HFF-Myc (cell line): ENCODE measurements around the gene ZBTB45.
A peak's percentile ranks its signal among the peaks of the same experiment; 100 is the strongest.
"Not testable (repeated sequence)": the region's sequence is repeated elsewhere in the genome, so short reads cannot be mapped to it uniquely, and the experiment has no call there.

Experiments
- DNase-seq: peaks from one replicate; pipeline ENCODE4 v3.0.0-alpha.2; 2011; ENCODE audit warnings: low read depth; ENCODE audit errors: extremely low read depth
- H3K4me3 ChIP-seq: replicated peaks from 2 replicates; pipeline ENCODE4 v1.5.1; 2011; ENCODE audit warnings: low read depth, mild to moderate bottlenecking, control low read depth, low read length
- CTCF ChIP-seq: IDR thresholded peaks from 2 replicates; pipeline ENCODE4 v1.5.1; 2012; ENCODE audit warnings: mild to moderate bottlenecking, low read depth, low read length, control low read depth; ENCODE audit errors: missing control alignments

The ZBTB45 gene

GRCh38 chr19:58476498-58477015, 43.1 kb downstream of the ZBTB45 start:
- TF ChIP-seq CTCF = no peak
- peak overlapping the region; percentile 59 for H3K4me3 ChIP-seq
- DNase-seq = no peak

- no peak for TF ChIP-seq CTCF
- DNase-seq = peak; percentile 92
- peak within 1 kb of the TSS; percentile 59 for H3K4me3 ChIP-seq
These were observed 43.7 kb downstream of the ZBTB45 start, which contains the start of gene ZNF446 for GRCh38 chr19:58475714-58476497. ZNF446 (plus strand) TSS chr19:58476352; CDS start chr19:58477219, 867 bp downstream.

GRCh38 chr19:58474997-58475713, 44.5 kb downstream of the ZBTB45 start:
- H3K4me3 ChIP-seq = peak overlapping the region; percentile 59
- no peak for TF ChIP-seq CTCF
- no peak for DNase-seq

GRCh38 chr19:58474291-58474996, 45.2 kb downstream of the ZBTB45 start:
- no peak for DNase-seq
- TF ChIP-seq CTCF = no peak
- no peak overlapping the region for H3K4me3 ChIP-seq

GRCh38 chr19:58473775-58474174, 45.8 kb downstream of the ZBTB45 start:
- no peak for DNase-seq
- TF ChIP-seq CTCF = no peak
- H3K4me3 ChIP-seq = no peak overlapping the region

GRCh38 chr19:58471736-58472135, 47.9 kb downstream of the ZBTB45 start:
- TF ChIP-seq CTCF = no peak
- DNase-seq = no peak
- no peak overlapping the region for H3K4me3 ChIP-seq

- not testable (repeated sequence) for H3K4me3 ChIP-seq, DNase-seq
These were observed 48.6 kb downstream of the ZBTB45 start for GRCh38 chr19:58470837-58471543.
